ENCODE data around the gene MALAT1.

The MALAT1 gene

DNA sequence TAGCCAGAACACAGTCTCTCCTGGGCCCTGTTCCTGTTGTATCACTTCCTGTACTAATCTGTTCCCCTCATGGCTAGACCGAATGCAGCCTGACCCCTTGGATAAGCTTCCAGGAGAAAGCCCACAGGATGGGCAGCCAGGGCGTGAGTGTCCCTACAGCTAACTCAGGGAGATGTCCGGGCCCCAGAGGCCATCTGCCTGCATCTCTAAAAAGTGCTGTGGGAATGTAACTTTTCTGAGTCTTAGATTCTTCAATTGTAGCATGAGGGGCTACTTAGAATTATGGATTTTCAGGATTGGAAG lies 7.7 kb upstream of the MALAT1 start:
- H3K27me3 ChIP-seq (ENCODE audit: low read length) = no peaks in the 10 kb centered on the region
- H3K9me2 ChIP-seq (replicated peaks; ENCODE audit: insufficient read depth, low read length) = no peaks in the 10 kb centered on the region
- no peaks in the 10 kb centered on the region for H3K36me3 ChIP-seq (ENCODE audit: low read length)
- H3F3A ChIP-seq (ENCODE audit: insufficient read depth) = no peaks in the 10 kb centered on the region
- no peak overlapping the region for H3K9ac ChIP-seq (ENCODE audit: low read length)
- no peak for TF ChIP-seq EZH2phosphoT487 (conservative IDR thresholded peaks at IDR 0.05; ENCODE audit: low read length)
- TF ChIP-seq, protein P1, sequence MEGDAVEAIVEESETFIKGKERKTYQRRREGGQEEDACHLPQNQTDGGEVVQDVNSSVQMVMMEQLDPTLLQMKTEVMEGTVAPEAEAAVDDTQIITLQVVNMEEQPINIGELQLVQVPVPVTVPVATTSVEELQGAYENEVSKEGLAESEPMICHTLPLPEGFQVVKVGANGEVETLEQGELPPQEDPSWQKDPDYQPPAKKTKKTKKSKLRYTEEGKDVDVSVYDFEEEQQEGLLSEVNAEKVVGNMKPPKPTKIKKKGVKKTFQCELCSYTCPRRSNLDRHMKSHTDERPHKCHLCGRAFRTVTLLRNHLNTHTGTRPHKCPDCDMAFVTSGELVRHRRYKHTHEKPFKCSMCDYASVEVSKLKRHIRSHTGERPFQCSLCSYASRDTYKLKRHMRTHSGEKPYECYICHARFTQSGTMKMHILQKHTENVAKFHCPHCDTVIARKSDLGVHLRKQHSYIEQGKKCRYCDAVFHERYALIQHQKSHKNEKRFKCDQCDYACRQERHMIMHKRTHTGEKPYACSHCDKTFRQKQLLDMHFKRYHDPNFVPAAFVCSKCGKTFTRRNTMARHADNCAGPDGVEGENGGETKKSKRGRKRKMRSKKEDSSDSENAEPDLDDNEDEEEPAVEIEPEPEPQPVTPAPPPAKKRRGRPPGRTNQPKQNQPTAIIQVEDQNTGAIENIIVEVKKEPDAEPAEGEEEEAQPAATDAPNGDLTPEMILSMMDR (IDR thresholded peaks at IDR 0.05; ENCODE audit: insufficient read depth, low read length, poor library complexity, severe bottlenecking) = no peak
- H3K79me2 ChIP-seq (ENCODE audit: insufficient read depth, low read length) = no peaks in the 10 kb centered on the region
- no peak overlapping the region for H3K4me2 ChIP-seq (ENCODE audit: low read depth, low read length, poor library complexity, severe bottlenecking)
- no peak overlapping the region for H3K27ac ChIP-seq (ENCODE audit: low read depth, low read length)
- no peak overlapping the region for H3K4me3 ChIP-seq (ENCODE audit: insufficient read depth, low read length, poor library complexity, severe bottlenecking)
- no peak overlapping the region for H2AFZ ChIP-seq (ENCODE audit: low read depth, low read length, severe bottlenecking)
- H4K20me1 ChIP-seq (ENCODE audit: low read depth, low read length) = no peaks in the 10 kb centered on the region
- no peaks in the 10 kb centered on the region for H3K9me3 ChIP-seq (ENCODE audit: insufficient read depth, low read length)

DNA sequence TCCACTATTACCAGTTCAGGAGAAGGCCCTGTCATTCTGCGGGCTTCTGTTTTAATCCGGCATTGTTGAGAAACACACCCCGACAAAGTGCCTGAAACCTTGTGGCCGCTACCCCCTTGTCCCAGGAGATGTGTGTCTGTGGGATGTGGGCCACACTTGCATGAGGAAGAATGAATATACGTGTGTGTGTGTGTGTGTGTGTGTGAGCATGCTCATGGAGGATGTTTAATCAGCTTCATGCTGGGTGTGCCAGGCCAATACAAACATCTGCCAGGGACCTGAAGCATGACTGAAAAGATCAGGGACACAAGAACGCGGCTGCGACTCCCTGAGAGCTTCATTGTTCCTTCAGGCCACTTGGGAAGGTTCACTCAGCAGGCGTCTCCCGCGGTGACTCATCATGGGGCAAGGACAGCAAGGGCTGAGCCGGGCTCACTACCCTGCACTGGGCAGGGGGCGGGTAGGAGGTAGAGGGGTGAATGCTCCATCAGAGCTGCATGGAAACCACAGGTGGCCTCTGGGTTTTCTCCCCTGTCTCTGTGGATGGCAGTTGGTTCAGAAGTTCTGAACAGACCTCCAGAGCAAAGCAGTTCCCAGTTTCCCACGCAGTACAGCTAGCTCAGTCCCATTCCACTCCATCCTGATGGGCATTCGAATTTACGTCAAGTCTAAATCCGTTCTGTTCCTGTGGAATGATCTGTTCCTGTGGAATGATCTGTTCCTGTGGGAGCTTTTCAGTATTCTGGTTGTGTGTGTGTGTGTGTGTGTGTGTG lies 7.0 kb upstream of the MALAT1 start:
- no peaks in the 10 kb centered on the region for H4K20me1 ChIP-seq (ENCODE audit: low read depth, low read length)
- no peak overlapping the region for H3K4me3 ChIP-seq (ENCODE audit: insufficient read depth, low read length, poor library complexity, severe bottlenecking)
- H2AFZ ChIP-seq (ENCODE audit: low read depth, low read length, severe bottlenecking) = no peak overlapping the region
- H3K9me3 ChIP-seq (ENCODE audit: insufficient read depth, low read length) = no peaks in the 10 kb centered on the region
- H3K79me2 ChIP-seq (ENCODE audit: insufficient read depth, low read length) = no peaks in the 10 kb centered on the region
- no peaks in the 10 kb centered on the region for H3K9me2 ChIP-seq (replicated peaks; ENCODE audit: insufficient read depth, low read length)
- no peaks in the 10 kb centered on the region for H3K36me3 ChIP-seq (ENCODE audit: low read length)
- 0 out of 2 replicates have a peak, but pooled peaks cover 5% of the 10 kb centered on the region for H3F3A ChIP-seq (ENCODE audit: insufficient read depth)
- no peaks in the 10 kb centered on the region for H3K27me3 ChIP-seq (ENCODE audit: low read length)
- H3K4me2 ChIP-seq (ENCODE audit: low read depth, low read length, poor library complexity, severe bottlenecking) = no peak overlapping the region
- no peak overlapping the region for H3K27ac ChIP-seq (ENCODE audit: low read depth, low read length)
- H3K9ac ChIP-seq (ENCODE audit: low read length) = no peak overlapping the region
- TF ChIP-seq EZH2phosphoT487 (conservative IDR thresholded peaks at IDR 0.05; ENCODE audit: low read length) = no peak
- TF ChIP-seq, protein P1 (IDR thresholded peaks at IDR 0.05; ENCODE audit: insufficient read depth, low read length, poor library complexity, severe bottlenecking) = no peak

DNA sequence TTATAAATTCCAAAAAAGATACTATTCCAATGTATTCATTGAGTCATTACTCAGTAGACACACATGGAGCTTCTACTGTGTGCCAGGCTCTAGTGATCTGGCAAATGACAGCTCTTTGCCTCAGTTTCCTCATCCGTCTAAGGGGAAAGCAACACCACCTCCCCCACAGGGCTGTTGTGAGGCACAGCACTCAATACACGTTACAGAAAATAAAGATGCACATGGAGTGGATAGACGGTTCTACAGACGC lies 6.5 kb upstream of the MALAT1 start:
- H3K79me2 ChIP-seq (ENCODE audit: insufficient read depth, low read length) = no peaks in the 10 kb centered on the region
- H3K9ac ChIP-seq (ENCODE audit: low read length) = no peak overlapping the region
- no peaks in the 10 kb centered on the region for H3K36me3 ChIP-seq (ENCODE audit: low read length)
- no peaks in the 10 kb centered on the region for H3K9me2 ChIP-seq (replicated peaks; ENCODE audit: insufficient read depth, low read length)
- H3K27ac ChIP-seq (ENCODE audit: low read depth, low read length) = no peak overlapping the region
- no peak overlapping the region for H2AFZ ChIP-seq (ENCODE audit: low read depth, low read length, severe bottlenecking)
- 0 out of 2 replicates have a peak, but pooled peaks cover 8% of the 10 kb centered on the region for H3F3A ChIP-seq (ENCODE audit: insufficient read depth)
- H3K9me3 ChIP-seq (ENCODE audit: insufficient read depth, low read length) = no peaks in the 10 kb centered on the region
- no peaks in the 10 kb centered on the region for H4K20me1 ChIP-seq (ENCODE audit: low read depth, low read length)
- H3K4me3 ChIP-seq (ENCODE audit: insufficient read depth, low read length, poor library complexity, severe bottlenecking) = no peak overlapping the region
- TF ChIP-seq, protein P1 (IDR thresholded peaks at IDR 0.05; ENCODE audit: insufficient read depth, low read length, poor library complexity, severe bottlenecking) = no peak
- no peak for TF ChIP-seq EZH2phosphoT487 (conservative IDR thresholded peaks at IDR 0.05; ENCODE audit: low read length)
- H3K27me3 ChIP-seq (ENCODE audit: low read length) = no peaks in the 10 kb centered on the region
- no peak overlapping the region for H3K4me2 ChIP-seq (ENCODE audit: low read depth, low read length, poor library complexity, severe bottlenecking)

All from SU-DHL-6 (cell line).